Vagina (tissue), 2 donors: ENCODE results near the gene MPG. TPM values are rescaled to one million over a fixed set of nuclear protein-coding genes. Genes with fewer than 3 reads are reported as not detected.

Experiments used
- DNase-seq, 2 donors: peaks; one replicate each; pipeline ENCODE4 v3.0.0-alpha.2; 2017; ENCODE audit errors: extremely low spot score in 2 of 2
- H3K27ac ChIP-seq: fragments of 200-600 bp; sonication (generic); one replicate; pipeline ENCODE4 v1.5.1; 2019
- H3K27me3 ChIP-seq: fragments of 200-600 bp; sonication (generic); one replicate; pipeline ENCODE4 v1.5.1; 2019
- H3K36me3 ChIP-seq, 2 donors: fragments of 200-600 bp; sonication (generic); one replicate each; pipeline ENCODE4 v1.5.1; 2017 to 2019
- H3K4me1 ChIP-seq: fragments of 200-600 bp; sonication (generic); one replicate; pipeline ENCODE4 v1.5.1; 2019
- H3K4me3 ChIP-seq, 2 donors: fragments of 200-600 bp; sonication (generic); 1 replicate in 1 of 2; 2 replicates in 1 of 2; pipeline ENCODE4 v1.5.1; 2016 to 2019
- H3K9me3 ChIP-seq: fragments of 200-600 bp; sonication (generic); one replicate; pipeline ENCODE4 v1.5.1; 2019
- CTCF ChIP-seq, 3 experiments: fragments of 450-650 bp in 2 of 3; fragments of 200-600 bp in 1 of 3; sonication (generic) in 1 of 3; IDR thresholded peaks; one replicate each; pipeline ENCODE4 v1.5.1; 2017 to 2019; ENCODE audit warnings: antibody characterized with exemption in 3 of 3, mild to moderate bottlenecking in 2 of 3, moderate library complexity in 2 of 3
- POLR2A ChIP-seq, 2 donors: fragments of 450-650 bp; IDR thresholded peaks; one replicate each; pipeline ENCODE4 v1.6.1; 2017; ENCODE audit warnings: antibody characterized with exemption in 2 of 2, mild to moderate bottlenecking in 2 of 2, moderate library complexity in 2 of 2
- POLR2AphosphoS5 ChIP-seq, 2 donors: sonication (generic); formaldehyde crosslinking; IDR thresholded peaks; one replicate each; pipeline ENCODE4 v1.9.0; 2017; ENCODE audit warnings: antibody characterized with exemption in 2 of 2, mild to moderate bottlenecking in 2 of 2, low read depth in 1 of 2; ENCODE audit not compliant: insufficient read depth in 1 of 2
- intact Hi-C: fragments of 100-400 bp; cut with DNase I; formaldehyde crosslinking; loops from one replicate; pipeline ENCODE4 v1.15.1; 2023
- total RNA-seq: library from RNA; depleted of rRNA; stranded (reverse); fragments of >200 nt; gene quantifications from one replicate; pipeline ENCODE4 v1.2.3, GENCODE V29; 2016

The MPG gene
- total RNA-seq, 1 donor from 2014 or later: 124 TPM

DNA sequence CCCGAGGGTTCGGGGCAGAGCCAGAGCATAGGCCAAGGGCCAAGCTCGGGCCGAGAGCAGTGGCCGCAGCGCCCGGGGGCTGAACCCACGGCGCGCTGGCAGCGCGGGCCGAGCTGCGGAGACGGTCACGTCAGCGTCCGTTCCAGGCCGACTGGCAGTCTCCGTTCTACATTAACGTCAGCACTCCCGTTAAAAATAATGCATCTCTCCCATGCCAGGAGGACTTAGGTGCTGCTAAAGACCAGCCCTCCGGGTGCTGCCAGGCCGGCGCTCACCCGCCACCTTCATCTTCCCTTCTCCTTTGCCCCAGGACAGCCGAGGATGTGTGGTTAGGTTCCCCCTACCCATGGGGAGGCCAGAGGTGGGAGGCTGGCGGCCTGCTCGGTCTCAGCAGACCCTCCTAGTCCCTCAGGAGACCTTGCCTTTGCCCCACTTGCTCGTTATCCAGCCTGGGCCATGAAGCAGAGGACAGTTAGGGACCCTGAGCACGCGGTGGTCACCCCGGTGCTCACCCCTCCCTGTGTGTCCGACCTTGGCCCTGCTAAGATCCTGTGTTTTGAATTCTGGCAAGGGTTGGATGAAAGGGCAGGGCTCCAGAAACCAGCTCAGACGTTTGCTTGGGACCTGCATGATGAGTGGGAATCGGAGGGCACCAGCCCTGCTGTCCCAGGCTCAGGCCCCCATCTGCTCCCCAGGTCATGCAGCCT, 572 bp downstream of the MPG start:
- no peak for DNase-seq
- intact Hi-C loops: no loop called here
- peak overlapping the region; percentile 89 for H3K27ac ChIP-seq
- TF ChIP-seq CTCF (IDR thresholded peaks at IDR 0.05): no peak
- TF ChIP-seq POLR2AphosphoS5 (IDR thresholded peaks at IDR 0.05; ENCODE audit: insufficient read depth in 1 of 2, low read depth in 1 of 2): peak in 1 of 2 donors; percentile 8
- H3K27me3 ChIP-seq: no peaks in the 10 kb centered on the region
- peaks cover 59% of the 10 kb centered on the region for H3K4me1 ChIP-seq
- H3K36me3 ChIP-seq: no peaks in the 10 kb centered on the region
- no peaks in the 10 kb centered on the region for H3K9me3 ChIP-seq
- H3K4me3 ChIP-seq: peak overlapping the region; percentile 74 to 98

DNA sequence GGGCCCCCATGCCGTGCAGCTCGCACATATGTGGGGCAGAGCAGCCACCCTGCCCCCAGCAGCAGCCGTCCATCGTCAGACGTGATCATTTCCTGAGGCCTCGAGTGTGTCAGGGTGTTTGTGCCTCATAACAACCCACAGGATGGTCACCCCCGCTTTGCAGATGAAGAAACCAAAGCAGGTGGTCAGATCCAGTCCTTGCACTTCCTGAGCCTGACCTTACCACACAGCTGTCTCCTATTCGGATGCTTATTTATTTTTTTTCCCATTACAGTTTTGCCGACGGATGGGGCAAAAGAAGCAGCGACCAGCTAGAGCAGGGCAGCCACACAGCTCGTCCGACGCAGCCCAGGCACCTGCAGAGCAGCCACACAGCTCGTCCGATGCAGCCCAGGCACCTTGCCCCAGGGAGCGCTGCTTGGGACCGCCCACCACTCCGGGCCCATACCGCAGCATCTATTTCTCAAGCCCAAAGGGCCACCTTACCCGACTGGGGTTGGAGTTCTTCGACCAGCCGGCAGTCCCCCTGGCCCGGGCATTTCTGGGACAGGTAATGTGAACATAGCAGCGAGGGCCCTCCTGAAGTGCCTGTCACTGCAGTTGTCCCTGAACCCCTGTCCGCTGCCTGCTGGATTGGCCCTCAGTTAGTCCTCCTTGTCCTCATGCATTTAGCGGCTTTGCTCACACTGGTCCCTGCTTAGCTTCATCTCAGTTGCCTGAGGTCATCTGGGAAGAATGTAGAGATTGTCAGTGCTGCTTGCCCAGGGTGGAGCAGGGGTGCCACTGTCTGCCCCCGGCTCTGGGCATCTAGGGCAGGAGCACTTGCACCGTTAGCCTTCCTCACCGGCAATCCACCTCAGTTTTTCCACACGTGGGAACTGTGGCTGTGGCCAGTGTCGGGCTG, 1.4 kb downstream of the MPG start:
- peaks cover 58% of the 10 kb centered on the region for H3K4me1 ChIP-seq
- H3K27ac ChIP-seq: peak overlapping the region; percentile 89
- no peaks in the 10 kb centered on the region for H3K9me3 ChIP-seq
- TF ChIP-seq POLR2A (IDR thresholded peaks at IDR 0.05) (no peak), CTCF (IDR thresholded peaks at IDR 0.05) (no peak), POLR2AphosphoS5 (IDR thresholded peaks at IDR 0.05; ENCODE audit: insufficient read depth in 1 of 2, low read depth in 1 of 2) (no peak)
- intact Hi-C loops: no loop called here
- peak overlapping the region; percentile 74 to 98 for H3K4me3 ChIP-seq
- no peak for DNase-seq
- no peaks in the 10 kb centered on the region for H3K36me3 ChIP-seq
- H3K27me3 ChIP-seq: no peaks in the 10 kb centered on the region

- Histone ChIP-seq H3K36me3 (peaks cover 0 to 23% of the 10 kb centered on the region in 2 donors), H3K27ac (no peak overlapping the region), H3K27me3 (no peaks in the 10 kb centered on the region), H3K9me3 (no peaks in the 10 kb centered on the region), H3K4me3 (no peak overlapping the region), H3K4me1 (peaks cover 36% of the 10 kb centered on the region)
- no peak for TF ChIP-seq CTCF (IDR thresholded peaks at IDR 0.05)
- TF ChIP-seq POLR2A (IDR thresholded peaks at IDR 0.05): no peak
- no peak for TF ChIP-seq POLR2AphosphoS5 (IDR thresholded peaks at IDR 0.05; ENCODE audit: insufficient read depth in 1 of 2, low read depth in 1 of 2)
- intact Hi-C loops: no loop called here
- DNase-seq: no peak
Measured at GRCh38 chr16:83060-83603, 5.1 kb downstream of the MPG start.

GRCh38 chr16:83781-84615, 6.0 kb downstream of the MPG start:
- intact Hi-C loops: no loop called here
- H3K4me1 ChIP-seq: peaks cover 30% of the 10 kb centered on the region
- H3K27ac ChIP-seq: peak overlapping the region; percentile 62
- TF ChIP-seq POLR2AphosphoS5 (IDR thresholded peaks at IDR 0.05; ENCODE audit: insufficient read depth in 1 of 2, low read depth in 1 of 2) (no peak), CTCF (IDR thresholded peaks at IDR 0.05) (no peak), POLR2A (IDR thresholded peaks at IDR 0.05) (no peak)
- no peak overlapping the region for H3K4me3 ChIP-seq
- no peaks in the 10 kb centered on the region for H3K9me3 ChIP-seq
- peaks cover 0 to 30% of the 10 kb centered on the region in 2 donors for H3K36me3 ChIP-seq
- no peak for DNase-seq
- no peaks in the 10 kb centered on the region for H3K27me3 ChIP-seq
